Femur (tissue), 1 donor: ENCODE measurements around the gene NUDT22.

Experiments used
- DNase-seq: peaks from one replicate; pipeline ENCODE4 v3.0.0-alpha.2; 2017

NUDT22 gene

GRCh38 chr11:64258946-64259532 is 33.0 kb downstream of the NUDT22 start:
- no peak for DNase-seq

GRCh38 chr11:64259533-64260067 is 33.5 kb downstream of the NUDT22 start:
- DNase-seq: no peak

- DNase-seq: no peak
Measured at GRCh38 chr11:64260147-64260708, 34.2 kb downstream of the NUDT22 start.

DNA sequence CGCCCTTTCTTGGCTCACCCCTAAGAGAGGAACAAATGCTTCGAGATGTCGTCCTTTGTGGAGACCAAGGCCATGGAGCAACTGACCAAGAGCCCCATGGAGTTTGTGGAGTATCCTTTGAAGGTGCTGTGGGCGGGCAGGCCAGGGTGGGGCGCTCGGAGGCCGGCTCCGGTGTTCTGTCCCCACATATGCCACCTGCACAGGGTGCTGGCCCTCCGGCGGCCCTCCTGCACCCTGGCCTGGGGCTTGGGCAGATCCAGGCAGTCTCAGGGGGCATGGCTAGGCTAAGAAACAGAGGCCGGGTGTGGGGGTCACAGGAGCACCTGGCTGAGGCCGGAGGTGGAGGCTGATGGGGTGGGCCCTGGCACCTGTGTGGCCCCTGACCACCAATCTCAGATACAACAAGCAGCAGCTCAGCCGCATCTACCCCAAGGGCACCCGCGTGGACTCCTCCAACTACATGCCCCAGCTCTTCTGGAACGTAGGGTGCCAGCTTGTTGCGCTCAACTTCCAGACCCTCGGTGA is 35.5 kb downstream of the NUDT22 start:
- no peak for DNase-seq

DNA sequence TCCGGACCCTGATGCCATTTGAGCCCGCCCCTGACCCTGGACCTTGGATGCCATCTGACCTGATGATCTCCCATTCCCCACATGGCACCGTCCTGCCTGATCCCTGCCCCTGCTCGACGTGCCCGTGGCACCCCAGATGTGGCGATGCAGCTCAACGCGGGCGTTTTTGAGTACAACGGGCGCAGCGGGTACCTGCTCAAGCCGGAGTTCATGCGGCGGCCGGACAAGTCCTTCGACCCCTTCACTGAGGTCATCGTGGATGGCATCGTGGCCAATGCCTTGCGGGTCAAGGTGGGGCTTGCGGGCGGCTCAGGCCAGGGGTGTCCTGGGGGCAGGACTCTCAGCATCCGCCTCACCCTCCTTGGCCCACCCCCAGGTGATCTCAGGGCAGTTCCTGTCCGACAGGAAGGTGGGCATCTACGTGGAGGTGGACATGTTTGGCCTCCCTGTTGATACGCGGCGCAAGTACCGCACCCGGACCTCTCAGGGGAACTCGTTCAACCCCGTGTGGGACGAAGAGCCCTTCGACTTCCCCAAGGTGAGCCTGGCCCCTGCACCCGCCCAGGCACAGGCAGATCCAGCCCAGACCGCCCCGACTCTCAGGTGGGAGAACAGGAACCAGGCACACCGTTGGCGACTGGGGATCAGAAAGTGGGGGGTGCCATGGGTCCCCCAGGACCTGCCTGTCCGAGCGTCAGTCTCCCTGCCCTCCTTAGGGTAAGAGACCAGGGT is 36.4 kb downstream of the NUDT22 start:
- DNase-seq: no peak

DNA sequence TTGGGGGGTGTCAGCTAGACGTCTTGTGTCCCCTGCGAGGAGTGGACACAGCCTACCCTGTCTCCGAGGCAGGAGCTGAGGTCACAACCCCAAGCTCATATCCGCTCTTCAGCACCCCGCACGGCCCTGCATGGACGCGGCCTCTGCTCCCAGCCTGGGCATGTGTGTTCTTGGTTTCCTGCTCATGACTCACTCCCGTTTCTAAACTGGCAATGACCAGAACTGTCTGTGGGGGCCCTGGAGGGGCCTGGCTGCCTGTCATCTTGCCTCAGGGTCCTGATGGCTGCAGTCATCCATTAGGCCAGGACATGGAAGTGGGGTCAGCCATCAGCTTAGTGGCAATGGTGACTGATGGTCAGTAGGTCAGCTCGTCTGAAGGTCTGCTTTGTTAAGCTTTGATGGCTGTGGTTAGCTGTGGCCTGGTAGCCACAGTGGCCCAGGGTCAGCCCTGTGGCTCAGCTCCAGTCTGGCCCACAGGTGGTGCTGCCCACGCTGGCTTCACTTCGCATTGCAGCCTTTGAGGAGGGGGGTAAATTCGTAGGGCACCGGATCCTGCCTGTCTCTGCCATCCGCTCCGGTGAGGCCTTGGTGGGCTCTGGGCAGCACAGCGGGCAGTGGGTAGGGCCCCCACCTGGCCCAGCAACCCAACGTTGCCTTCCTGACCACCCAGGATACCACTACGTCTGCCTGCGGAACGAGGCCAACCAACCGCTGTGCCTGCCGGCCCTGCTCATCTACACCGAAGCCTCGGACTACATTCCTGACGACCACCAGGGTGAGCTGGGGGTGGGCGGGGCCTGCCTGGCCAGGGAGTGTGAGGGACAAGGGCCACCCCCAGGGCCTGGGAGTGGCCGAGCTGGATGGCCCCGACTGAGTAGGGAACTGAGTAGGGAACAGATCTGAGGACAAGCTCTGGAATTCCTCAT is 37.2 kb downstream of the NUDT22 start:
- peak; percentile 25 for DNase-seq

DNA sequence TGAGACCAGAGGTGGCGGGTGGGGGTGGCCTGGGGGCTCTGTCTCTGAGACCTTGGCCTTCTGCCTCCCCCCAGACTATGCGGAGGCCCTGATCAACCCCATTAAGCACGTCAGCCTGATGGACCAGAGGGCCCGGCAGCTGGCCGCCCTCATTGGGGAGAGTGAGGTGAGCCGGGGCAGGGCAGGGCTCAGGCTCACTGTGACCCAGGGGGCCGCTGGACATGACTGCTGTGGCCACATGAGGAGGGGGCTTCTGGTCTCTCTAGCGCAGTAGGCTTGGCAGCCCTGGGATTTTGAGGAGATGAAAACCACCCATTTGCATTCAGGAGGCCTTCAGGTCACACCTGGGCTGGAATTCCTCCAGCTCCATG is 37.9 kb downstream of the NUDT22 start:
- DNase-seq: peak; percentile 25

- DNase-seq: peak; percentile 24
Measured at GRCh38 chr11:64264371-64264852, 38.3 kb downstream of the NUDT22 start.

DNA sequence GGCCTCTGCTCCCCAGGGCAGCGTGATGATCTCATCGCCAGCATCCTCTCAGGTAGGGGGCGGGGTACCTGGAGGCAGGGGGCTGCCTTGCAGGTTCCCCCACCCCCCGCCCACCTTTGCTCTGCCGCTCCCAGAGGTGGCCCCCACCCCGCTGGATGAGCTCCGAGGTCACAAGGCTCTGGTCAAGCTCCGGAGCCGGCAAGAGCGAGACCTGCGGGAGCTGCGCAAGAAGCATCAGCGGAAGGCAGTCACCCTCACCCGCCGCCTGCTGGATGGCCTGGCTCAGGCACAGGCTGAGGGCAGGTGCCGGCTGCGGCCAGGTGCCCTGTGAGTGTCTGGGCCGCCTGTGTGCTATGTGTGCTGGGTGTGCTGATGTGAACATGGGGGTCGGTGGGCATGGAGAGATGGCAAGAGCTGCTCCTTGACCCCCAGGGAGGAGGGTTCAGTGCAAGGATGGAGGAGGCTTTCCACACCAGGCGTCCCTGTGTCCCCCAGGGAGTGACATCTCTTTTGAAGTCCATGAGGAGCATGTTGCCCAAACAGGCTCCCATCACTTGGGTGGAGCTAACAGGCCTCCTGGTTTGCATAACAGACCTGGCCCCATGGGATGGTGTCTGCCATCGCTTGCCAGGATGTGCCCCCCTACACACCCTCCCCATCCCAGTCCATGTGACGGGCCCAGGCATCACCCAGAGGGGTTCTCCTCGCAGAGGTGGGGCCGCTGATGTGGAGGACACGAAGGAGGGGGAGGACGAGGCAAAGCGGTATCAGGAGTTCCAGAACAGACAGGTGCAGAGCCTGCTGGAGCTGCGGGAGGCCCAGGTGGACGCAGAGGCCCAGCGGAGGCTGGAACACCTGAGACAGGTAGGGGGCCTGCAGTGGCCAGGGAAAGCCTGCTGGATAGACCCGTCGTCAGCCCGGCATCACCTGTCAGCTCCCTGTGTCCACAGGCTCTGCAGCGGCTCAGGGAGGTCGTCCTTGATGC is 39.4 kb downstream of the NUDT22 start:
- DNase-seq: peak; percentile 30

- DNase-seq: peak; percentile 27
Measured at GRCh38 chr11:64266339-64266738, 40.3 kb downstream of the NUDT22 start.

GRCh38 chr11:64267207-64267945 is 41.3 kb downstream of the NUDT22 start:
- peak; percentile 45 for DNase-seq

GRCh38 chr11:64268025-64268892 is 42.2 kb downstream of the NUDT22 start:
- DNase-seq: peak; percentile 78

DNA sequence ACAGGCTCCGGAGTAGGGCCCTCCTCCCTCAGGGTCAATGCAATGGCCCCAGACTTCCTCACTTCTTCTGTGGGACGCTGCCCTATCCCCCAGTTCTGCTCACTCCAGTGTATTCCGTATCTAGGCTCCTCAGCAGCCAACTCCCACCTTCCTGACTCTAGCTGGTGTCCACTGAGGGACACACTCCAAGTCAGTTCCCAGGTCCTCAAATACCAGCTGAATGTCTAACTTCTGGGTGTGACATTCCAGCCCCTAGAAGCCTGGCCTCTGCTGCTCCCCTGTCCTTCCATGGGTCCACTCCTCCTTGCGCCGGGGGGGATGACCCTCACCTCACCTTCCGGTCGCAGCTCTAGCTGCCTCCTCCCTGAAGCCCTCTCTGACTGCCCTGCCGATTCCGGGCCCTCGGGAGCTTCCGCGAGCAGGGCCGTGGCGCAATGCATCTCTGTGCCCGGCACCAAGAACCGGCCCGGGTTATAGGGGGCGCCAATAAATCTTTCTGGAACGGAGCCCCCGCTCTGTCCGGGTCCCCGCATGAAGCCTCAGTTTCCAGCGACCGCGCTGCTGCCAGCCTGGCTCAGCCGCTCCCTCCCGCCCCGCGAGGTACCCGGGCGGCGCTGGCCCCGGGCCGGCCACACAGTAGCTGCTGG is 42.9 kb downstream of the NUDT22 start:
- DNase-seq: peak; percentile 70

DNA sequence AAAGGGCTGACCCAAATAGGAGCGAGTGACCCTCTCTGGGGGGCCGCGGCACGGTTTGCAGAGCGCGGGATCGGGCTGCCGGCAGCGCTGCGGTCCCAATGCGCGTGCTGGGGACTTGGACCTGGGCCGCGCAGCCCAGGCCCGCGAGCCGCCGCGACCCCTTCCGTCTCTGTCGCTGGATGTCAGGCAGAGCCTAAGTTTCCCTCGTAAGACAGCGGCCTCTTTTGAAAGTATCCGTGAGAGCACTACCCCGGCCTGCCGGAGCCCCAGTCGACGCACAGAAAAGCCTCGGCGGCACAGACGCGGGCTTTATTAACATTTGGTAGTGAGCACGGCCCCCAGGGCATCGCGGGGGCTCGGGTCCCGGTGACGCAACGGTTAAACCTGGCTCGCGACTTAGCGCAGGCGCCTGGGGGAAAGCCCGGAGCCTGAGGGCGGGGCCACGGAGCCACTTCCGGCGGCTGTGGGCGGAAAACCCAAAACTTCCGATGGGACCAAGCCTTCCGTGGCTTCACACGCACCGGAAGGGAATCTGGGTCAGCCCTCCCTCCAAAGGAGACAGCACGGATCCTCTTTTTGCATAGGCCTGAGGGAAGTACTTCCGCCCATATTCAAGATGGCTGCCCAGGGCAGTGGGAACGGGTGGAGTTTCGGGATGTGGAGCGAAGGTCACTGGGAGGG is 43.6 kb downstream of the NUDT22 start:
- peak; percentile 99 for DNase-seq

DNA sequence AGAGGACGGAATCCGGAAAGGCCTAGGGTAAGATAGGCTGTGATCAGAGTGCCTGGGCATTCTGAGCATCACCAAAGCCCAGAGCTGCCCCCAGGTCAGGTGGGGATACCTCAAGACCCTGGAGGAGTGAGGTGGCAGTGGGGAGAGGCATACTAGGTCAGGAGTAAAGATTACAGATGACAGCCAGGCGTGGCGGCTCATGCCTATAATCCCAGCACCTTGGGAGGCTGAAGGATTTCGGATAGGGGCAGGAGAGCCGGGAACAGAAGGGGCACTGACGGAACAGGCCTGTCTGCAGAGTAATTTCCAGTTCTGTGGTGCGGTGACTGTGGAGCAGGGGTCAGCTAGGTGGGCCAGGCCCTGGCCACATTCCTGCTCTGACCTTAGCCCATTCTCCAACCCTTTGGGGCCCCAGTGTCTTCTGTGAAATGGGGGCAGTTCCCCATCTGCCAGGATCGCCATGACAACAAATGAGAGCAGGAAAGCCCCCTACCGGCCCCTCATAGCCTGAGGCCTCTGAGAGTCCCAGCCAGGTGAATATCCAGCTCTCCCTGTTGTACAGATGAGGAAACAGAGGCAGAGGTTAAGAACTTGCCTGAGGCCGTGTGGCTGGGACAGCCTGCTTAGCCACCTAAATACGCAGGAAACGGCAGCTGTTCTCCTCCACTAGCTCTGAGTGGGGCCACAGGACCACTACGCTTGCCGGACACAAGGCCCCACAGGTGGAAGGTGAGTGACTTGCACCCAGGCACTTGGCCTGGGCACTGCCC is 49.1 kb downstream of the NUDT22 start:
- DNase-seq: no peak

DNA sequence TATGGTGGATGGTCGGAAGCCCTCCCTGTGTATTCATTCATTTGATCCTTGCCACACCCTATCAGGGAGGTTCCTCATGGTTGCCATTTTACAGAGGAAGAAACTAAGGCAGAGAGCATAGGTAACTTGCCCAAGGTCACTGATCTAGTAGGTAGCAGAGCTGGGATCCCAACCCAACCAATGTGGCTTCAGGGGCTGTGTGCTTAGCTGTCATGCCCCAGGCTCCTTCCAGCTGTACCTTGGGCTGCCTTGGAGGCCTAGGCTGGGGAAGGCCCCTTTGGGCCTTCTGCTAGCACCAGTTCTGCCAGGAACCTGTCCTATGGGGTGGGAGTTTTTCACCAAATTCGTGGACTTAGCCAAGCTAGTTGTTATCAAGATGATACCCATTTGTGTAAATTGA is 49.8 kb downstream of the NUDT22 start:
- DNase-seq: no peak

GRCh38 chr11:64276653-64277431 is 50.8 kb downstream of the NUDT22 start:
- no peak for DNase-seq
